ENCODE data around the gene STAM. TPM values are rescaled to one million over a fixed set of nuclear protein-coding genes. Genes with fewer than 3 reads are reported as not detected.

The STAM gene
- total RNA-seq, 1 donor from 2014 or later, result 16.0 TPM

GRCh38 chr10:17607060-17607459, 36.9 kb upstream of the STAM start:
- intact Hi-C loops (cut with DNase I), result loop anchor here (5.0 kb wide), 1 partner anchor 135 kb away; no protein-coding TSS in a partner anchor
- DNase-seq (ENCODE audit: extremely low spot score in 2 of 2), result no peak
- no peaks in the 10 kb centered on the region for H3K27me3 ChIP-seq
- TF ChIP-seq POLR2AphosphoS5 (IDR thresholded peaks at IDR 0.05; ENCODE audit: insufficient read depth in 1 of 2, low read depth in 1 of 2) (no peak), CTCF (IDR thresholded peaks at IDR 0.05) (no peak), POLR2A (IDR thresholded peaks at IDR 0.05) (no peak)
- no peaks in the 10 kb centered on the region for H3K9me3 ChIP-seq
- no peaks in the 10 kb centered on the region for H3K4me1 ChIP-seq
- no peak overlapping the region for H3K4me3 ChIP-seq
- no peaks in the 10 kb centered on the region for H3K36me3 ChIP-seq
- no peak overlapping the region for H3K27ac ChIP-seq

- Histone ChIP-seq H3K27ac (no peak overlapping the region), H3K27me3 (no peaks in the 10 kb centered on the region), H3K4me1 (no peaks in the 10 kb centered on the region), H3K9me3 (no peaks in the 10 kb centered on the region), H3K4me3 (no peak overlapping the region), H3K36me3 (no peaks in the 10 kb centered on the region)
- no peak for DNase-seq (ENCODE audit: extremely low spot score in 2 of 2)
- TF ChIP-seq POLR2A (IDR thresholded peaks at IDR 0.05) (no peak), POLR2AphosphoS5 (IDR thresholded peaks at IDR 0.05; ENCODE audit: insufficient read depth in 1 of 2, low read depth in 1 of 2) (peak in 1 of 2 donors; percentile 35), CTCF (IDR thresholded peaks at IDR 0.05) (peak; percentile 54 to 87 (median 84))
- intact Hi-C loops (cut with DNase I), result loop anchor here (5.0 kb wide), 1 partner anchor 135 kb away; no protein-coding TSS in a partner anchor
These were observed 36.2 kb upstream of the STAM start for GRCh38 chr10:17607603-17608332.

- intact Hi-C loops (cut with DNase I), result loop anchor here (5.0 kb wide), 1 partner anchor 133 kb away; no protein-coding TSS in a partner anchor
- no peaks in the 10 kb centered on the region for H3K36me3 ChIP-seq
- DNase-seq (ENCODE audit: extremely low spot score in 2 of 2), result no peak
- TF ChIP-seq POLR2AphosphoS5 (IDR thresholded peaks at IDR 0.05; ENCODE audit: insufficient read depth in 1 of 2, low read depth in 1 of 2), result no peak
- TF ChIP-seq POLR2A (IDR thresholded peaks at IDR 0.05), result no peak
- no peak for TF ChIP-seq CTCF (IDR thresholded peaks at IDR 0.05)
- H3K9me3 ChIP-seq, result no peaks in the 10 kb centered on the region
- H3K4me1 ChIP-seq, result no peaks in the 10 kb centered on the region
- no peak overlapping the region for H3K4me3 ChIP-seq
- no peak overlapping the region for H3K27ac ChIP-seq
- H3K27me3 ChIP-seq, result no peaks in the 10 kb centered on the region
These were observed 34.4 kb upstream of the STAM start for GRCh38 chr10:17609523-17610079.

GRCh38 chr10:17616403-17617030, 27.4 kb upstream of the STAM start:
- Histone ChIP-seq H3K4me1 (peaks cover 11% of the 10 kb centered on the region), H3K4me3 (peak overlapping the region; percentile 75 to 97), H3K27ac (peak overlapping the region; percentile 80), H3K27me3 (no peaks in the 10 kb centered on the region), H3K9me3 (no peaks in the 10 kb centered on the region), H3K36me3 (no peaks in the 10 kb centered on the region)
- DNase-seq (ENCODE audit: extremely low spot score in 2 of 2), result no peak
- TF ChIP-seq POLR2A (IDR thresholded peaks at IDR 0.05), result no peak
- TF ChIP-seq CTCF (IDR thresholded peaks at IDR 0.05), result no peak
- no peak for TF ChIP-seq POLR2AphosphoS5 (IDR thresholded peaks at IDR 0.05; ENCODE audit: insufficient read depth in 1 of 2, low read depth in 1 of 2)
- intact Hi-C loops (cut with DNase I), result no loop called here

All from vagina (tissue), 2 donors.